Colonic mucosa (tissue), 4 donors: ENCODE data around the gene SHMT1. TPM values are rescaled to one million over a fixed set of nuclear protein-coding genes. Genes with fewer than 3 reads are reported as not detected.
"Not testable (repeated sequence)": the region's sequence is repeated elsewhere in the genome, so short reads cannot be mapped to it uniquely, and the experiment has no call there.

ENCODE experiments used
- DNase-seq: peaks from one replicate; pipeline ENCODE4 v3.0.0-alpha.2; 2020
- H3K27ac ChIP-seq: fragments of 200-600 bp; one replicate; pipeline ENCODE4 v1.8.0; 2021
- H3K27me3 ChIP-seq: fragments of 200-600 bp; one replicate; pipeline ENCODE4 v1.8.0; 2021
- H3K36me3 ChIP-seq: fragments of 200-600 bp; one replicate; pipeline ENCODE4 v1.8.0; 2021
- H3K4me1 ChIP-seq: fragments of 200-600 bp; one replicate; pipeline ENCODE4 v1.8.0; 2021; ENCODE audit warnings: mild to moderate bottlenecking
- H3K4me3 ChIP-seq: fragments of 200-600 bp; one replicate; pipeline ENCODE4 v1.8.0; 2021
- H3K9ac ChIP-seq, 2 donors: one replicate each; pipeline ENCODE4 v1.7.0; 2013; ENCODE audit warnings: control low read depth in 2 of 2, low read depth in 2 of 2, low read length in 2 of 2
- H3K9me3 ChIP-seq: fragments of 200-600 bp; one replicate; pipeline ENCODE4 v1.8.0; 2021
- intact Hi-C: fragments of 100-400 bp; cut with DNase I; formaldehyde crosslinking; loops from one replicate; pipeline ENCODE4 v1.14.1; 2022
- total RNA-seq, 2 donors: library from RNA; stranded (reverse); fragmentation: NEBNext Ultra II Directional in 1 of 2; extraction: Animal tissue kit (Norgen Biotek cat#: 25700) in 1 of 2; gene quantifications; one replicate each; pipeline ENCODE4 v1.2.1, GENCODE V29; 2021
- TF ChIP-seq, protein P1 (sequence below): fragments of 200-600 bp; IDR thresholded peaks from one replicate; pipeline ENCODE4 v1.8.0; 2022; ENCODE audit warnings: antibody characterized with exemption, mild to moderate bottlenecking
- donor health status: healthy.
- donor health status: DM: no; HTN: no; CAD: no.
- donor health status: DM: no; HTN: no; CAD: no.

The SHMT1 gene
- total RNA-seq, 2 donors from 2014 or later: 41.4 to 58.0 TPM

DNA sequence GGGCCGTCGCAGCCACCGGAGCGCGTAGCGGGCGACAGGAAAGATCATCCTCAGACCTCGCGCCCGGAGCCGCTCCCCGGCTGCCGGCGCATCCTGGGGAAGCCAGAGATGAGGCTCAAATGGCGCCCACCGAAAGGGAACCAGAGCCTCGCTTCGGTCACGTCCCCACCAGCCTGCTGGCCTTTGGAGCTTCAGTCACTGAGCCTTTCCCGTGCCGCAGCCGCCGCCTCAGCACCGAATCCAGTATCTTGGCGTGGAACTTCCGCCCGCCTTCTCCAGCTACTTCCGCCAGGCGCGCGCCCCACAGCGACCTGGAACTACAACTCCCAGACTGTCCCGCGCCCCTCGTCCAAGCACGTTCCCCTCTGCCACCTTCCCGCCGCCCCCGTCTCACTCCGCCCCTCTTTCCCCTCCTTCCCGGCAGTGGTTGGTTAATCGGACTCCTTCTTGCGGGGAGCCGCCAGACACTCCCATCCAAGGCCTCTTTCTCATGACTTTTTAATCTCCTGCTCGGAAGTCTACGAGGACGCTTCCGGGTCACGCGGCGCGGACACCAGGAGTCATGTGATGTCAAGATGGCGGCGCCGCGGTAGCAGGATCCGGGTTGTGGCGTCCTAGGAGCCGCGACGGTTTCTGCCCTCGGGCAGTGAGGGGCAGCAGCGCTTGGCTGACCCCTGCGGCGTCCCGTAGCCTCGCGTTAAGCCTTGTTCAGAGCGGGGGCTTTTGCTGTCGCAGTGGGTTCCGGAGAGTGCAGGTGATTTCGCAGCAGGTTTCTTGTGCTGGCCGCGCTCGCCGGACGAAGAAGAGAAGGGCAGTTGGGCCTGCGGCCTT is 48.4 kb downstream of the SHMT1 start, which contains the start of the genes SMCR8 and TOP3A:
Gene SMCR8, plus strand, starts transcription at position 563 of the 831 bp plus-strand sequence. CDS start 497 bp downstream, outside the sequence.
Gene TOP3A, minus strand, starts transcription at position 264 of the 831 bp plus-strand sequence. Its CDS starts 216 bp downstream, at position 48.
- TF ChIP-seq, protein P1, sequence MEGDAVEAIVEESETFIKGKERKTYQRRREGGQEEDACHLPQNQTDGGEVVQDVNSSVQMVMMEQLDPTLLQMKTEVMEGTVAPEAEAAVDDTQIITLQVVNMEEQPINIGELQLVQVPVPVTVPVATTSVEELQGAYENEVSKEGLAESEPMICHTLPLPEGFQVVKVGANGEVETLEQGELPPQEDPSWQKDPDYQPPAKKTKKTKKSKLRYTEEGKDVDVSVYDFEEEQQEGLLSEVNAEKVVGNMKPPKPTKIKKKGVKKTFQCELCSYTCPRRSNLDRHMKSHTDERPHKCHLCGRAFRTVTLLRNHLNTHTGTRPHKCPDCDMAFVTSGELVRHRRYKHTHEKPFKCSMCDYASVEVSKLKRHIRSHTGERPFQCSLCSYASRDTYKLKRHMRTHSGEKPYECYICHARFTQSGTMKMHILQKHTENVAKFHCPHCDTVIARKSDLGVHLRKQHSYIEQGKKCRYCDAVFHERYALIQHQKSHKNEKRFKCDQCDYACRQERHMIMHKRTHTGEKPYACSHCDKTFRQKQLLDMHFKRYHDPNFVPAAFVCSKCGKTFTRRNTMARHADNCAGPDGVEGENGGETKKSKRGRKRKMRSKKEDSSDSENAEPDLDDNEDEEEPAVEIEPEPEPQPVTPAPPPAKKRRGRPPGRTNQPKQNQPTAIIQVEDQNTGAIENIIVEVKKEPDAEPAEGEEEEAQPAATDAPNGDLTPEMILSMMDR: no peak
- Histone ChIP-seq H3K36me3 (peaks cover 3% of the 10 kb centered on the region), H3K9me3 (no peaks in the 10 kb centered on the region), H3K27me3 (no peaks in the 10 kb centered on the region), H3K4me3 (peak within 1 kb of the TSS; percentile 89), H3K4me1 (peaks cover 48% of the 10 kb centered on the region), H3K9ac (peak within 1 kb of the TSS; percentile 82 to 96), H3K27ac (peak within 1 kb of the TSS; percentile 89)
- peak; percentile 99 for DNase-seq
- intact Hi-C loops: loop anchor here (5.0 kb wide), 1 partner anchor 68 kb away; no protein-coding TSS in a partner anchor

DNA sequence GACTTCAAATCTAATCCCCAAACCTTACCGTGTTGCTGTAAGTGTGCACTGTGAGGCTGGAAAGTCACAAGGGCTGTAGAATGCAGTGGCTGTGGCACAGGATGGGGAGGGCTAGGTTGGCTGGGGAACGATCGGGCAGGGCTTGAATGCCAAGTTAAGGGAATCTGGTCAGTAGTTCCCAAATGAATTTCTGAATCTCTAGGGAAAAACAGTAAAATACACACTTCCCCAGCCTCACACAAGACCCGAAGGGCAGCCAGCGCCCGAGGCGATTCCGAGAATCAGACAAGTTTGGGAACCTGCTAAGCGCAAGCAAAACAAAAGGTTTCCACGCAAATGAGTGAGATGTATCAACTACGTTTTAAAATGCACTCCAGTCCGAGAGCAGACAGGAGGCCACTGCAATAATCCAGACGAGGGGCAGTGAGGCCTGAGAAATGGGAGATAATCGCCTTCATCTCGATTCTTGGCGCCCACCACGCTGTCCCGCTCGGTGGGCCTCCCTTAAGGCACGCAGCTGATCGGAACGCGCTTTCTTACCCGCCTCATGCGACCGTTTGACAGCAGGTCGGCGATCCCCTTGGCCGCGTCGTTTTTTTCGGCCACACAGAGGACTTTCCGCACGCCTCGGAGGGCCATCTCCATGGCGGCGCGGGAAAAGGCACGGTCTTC is 49.2 kb downstream of the SHMT1 start:
- Histone ChIP-seq H3K27me3 (no peaks in the 10 kb centered on the region), H3K36me3 (peaks cover 3% of the 10 kb centered on the region), H3K9me3 (no peaks in the 10 kb centered on the region), H3K9ac (peak overlapping the region; percentile 82 to 92), H3K27ac (peak overlapping the region; percentile 89), H3K4me1 (peaks cover 42% of the 10 kb centered on the region), H3K4me3 (peak overlapping the region; percentile 89)
- intact Hi-C loops: no loop called here
- peak; percentile 41 for DNase-seq
- TF ChIP-seq, protein P1: no peak

DNA sequence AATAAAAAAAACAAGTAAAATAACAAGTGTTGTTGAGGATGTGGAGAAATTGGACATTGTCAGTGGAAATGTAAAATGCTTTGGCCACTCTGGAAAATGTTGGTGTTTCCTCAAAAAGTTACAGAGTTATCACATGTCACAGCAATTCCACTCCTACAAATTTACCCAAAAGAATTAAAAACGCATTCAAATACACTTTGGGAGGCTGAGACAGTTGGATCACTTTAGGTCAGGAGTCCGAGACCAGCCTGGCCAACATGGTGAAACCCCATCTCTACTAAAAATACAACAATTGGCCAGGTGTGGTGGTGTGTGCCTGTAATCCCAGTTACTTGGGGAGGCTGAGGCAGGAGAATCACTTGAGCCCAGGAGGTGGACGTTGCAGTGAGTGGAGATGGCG is 54.1 kb downstream of the SHMT1 start:
- TF ChIP-seq, protein P1: no peak
- Histone ChIP-seq H3K27ac (no peak overlapping the region), H3K4me3 (no peak overlapping the region), H3K27me3 (no peaks in the 10 kb centered on the region), H3K4me1 (peaks cover 11% of the 10 kb centered on the region), H3K9ac (no peak overlapping the region), H3K9me3 (no peaks in the 10 kb centered on the region), H3K36me3 (no peaks in the 10 kb centered on the region)
- intact Hi-C loops: no loop called here
- DNase-seq: no peak

DNA sequence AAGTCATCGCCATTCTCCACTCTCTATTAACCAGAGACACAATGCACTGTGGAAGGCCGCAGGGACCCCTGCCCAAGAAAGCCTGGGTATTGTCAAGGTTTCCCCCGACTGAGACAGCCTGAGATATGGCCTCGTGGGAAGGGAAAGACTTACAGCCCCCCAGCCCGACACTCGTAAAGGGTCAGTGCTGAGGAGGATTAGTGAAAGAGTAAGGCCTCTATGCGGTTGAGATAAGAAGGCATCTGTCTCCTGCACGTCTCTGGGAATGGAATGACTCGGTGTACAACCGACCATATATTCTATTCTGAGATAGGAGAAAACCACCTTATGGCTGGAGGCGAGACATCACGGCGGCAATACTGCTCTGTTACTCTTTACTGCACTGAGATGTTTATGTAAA is 60.1 kb downstream of the SHMT1 start:
- H3K27ac ChIP-seq, H3K4me3 ChIP-seq, DNase-seq, H3K4me1 ChIP-seq, H3K9me3 ChIP-seq, intact Hi-C loops, H3K9ac ChIP-seq, H3K27me3 ChIP-seq: not testable (repeated sequence)
- peaks cover 15% of the 10 kb centered on the region for H3K36me3 ChIP-seq

DNA sequence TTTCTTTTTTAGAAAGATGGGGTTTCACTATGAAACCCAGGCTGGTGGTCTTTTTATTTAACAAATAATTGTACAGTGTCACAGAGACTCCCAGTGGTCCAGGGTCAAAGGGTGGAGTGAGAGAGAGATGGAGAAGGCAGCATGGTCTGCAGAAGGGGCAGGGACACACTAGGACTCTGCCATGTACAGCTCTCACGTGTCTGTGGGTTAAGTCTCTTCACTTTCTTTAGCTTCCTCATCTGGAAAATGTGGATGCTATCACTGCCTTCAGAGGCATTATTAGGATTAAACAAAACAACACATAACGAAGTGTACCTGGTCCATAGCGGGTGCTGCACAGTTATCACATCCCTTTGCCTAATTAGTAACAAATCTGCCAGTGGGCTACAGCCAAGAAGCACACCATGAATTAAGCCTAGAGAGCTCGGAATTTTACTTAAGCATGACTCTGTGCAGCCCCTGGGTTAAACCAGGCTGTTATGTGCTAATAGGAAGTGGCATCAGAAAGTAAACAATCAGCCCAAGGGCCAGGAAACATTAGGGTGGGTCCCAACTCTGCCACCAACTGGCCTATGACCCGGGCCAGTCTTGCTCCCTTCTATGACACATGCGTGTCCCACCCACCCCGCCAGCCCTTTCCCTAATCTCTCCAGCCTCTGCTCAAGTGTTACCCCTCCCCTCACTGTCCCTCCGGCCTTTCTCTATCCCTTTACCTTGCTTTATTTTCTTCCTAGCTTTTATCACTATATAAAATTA is 62.4 kb downstream of the SHMT1 start:
- no peak for DNase-seq
- Histone ChIP-seq H3K4me3 (no peak overlapping the region), H3K27ac (no peak overlapping the region), H3K9me3 (no peaks in the 10 kb centered on the region), H3K36me3 (peaks cover 15% of the 10 kb centered on the region), H3K4me1 (no peaks in the 10 kb centered on the region), H3K9ac (no peak overlapping the region), H3K27me3 (no peaks in the 10 kb centered on the region)
- intact Hi-C loops: no loop called here
- TF ChIP-seq, protein P1: no peak

DNA sequence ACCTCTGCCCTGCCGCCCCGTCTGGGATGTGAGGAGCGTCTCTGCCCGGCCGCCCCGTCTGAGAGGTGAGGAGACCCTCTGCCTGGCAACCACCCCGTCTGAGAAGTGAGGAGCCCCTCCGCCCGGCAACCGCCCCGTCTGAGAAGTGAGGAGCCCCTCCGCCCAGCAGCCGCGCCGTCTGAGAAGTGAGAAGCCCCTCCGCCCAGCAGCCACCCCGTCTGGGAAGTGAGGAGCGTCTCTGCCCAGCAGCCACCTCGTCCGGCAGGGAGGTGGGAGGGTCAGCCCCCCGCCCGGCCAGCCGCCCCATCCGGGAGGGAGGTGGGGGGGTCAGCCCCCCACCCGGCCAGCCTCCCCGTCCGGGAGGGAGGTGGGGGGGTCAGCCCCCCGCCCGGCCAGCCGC is 65.3 kb downstream of the SHMT1 start:
- H3K9ac ChIP-seq, H3K4me3 ChIP-seq, H3K36me3 ChIP-seq, DNase-seq, intact Hi-C loops, H3K27me3 ChIP-seq, H3K4me1 ChIP-seq, H3K9me3 ChIP-seq, H3K27ac ChIP-seq: not testable (repeated sequence)
